Stimulated activated CD4-positive, alpha-beta T cell treated with anti-CD3 and anti-CD28 coated beads, Interleukin-2, amount 100 ng/mL, for 24 hours (primary cell): Measurements from ENCODE around the gene CAPZA3.
"Not testable (repeated sequence)": the region's sequence is repeated elsewhere in the genome, so short reads cannot be mapped to it uniquely, and the experiment has no call there.

Source experiments
- DNase-seq, 2 donors: peaks; one replicate each; pipeline ENCODE4 v3.0.0-alpha.2; 2020

CAPZA3 gene, protein sequence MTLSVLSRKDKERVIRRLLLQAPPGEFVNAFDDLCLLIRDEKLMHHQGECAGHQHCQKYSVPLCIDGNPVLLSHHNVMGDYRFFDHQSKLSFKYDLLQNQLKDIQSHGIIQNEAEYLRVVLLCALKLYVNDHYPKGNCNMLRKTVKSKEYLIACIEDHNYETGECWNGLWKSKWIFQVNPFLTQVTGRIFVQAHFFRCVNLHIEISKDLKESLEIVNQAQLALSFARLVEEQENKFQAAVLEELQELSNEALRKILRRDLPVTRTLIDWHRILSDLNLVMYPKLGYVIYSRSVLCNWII

DNA sequence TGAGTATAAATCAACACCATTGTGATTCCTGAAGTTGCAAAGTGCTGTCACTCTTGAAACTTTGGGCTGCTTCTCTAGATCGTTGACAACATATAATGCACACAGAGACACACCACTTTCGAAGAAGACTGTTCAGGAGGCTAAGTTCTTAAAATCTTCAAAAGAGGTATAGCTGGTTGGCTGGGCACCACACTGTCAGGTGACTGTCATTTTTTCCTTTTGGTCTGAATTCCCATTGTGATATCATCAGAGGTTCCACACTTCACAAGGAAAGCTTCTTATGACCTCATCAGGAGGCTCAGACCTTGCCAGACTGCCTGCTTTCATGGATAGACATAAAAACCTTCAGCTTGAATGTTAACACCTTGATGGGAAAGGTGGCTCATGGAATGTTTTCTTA lies at the start of gene CAPZA3, which contains the start of gene PLCZ1:
CAPZA3 (plus strand) TSS at position 301 of the 400 bp plus-strand sequence. CDS start 150 bp downstream, outside the sequence.
PLCZ1 (minus strand) TSS at position 194 of the 400 bp plus-strand sequence. CDS start 641 bp downstream, outside the sequence.
- no peak for DNase-seq

DNA sequence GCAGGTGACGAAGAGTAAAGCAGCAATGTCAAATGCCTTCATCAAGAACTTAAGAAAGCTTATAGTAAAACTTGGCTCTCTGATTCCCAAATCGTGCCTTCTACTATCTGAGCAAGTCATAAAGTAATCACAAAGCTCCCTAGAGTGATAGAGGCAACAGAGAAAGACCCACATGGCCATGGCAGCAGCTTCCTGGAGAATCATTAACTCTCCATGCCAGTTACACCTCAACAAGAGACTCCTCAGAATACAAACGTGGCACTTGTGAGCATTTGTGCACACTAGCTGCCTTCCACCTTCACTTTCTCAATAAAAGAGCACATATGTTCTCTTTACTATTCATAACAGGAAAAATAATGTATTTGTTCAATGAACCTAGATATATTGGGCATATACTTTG lies 48.1 kb upstream of the CAPZA3 start:
- DNase-seq: no peak

DNA sequence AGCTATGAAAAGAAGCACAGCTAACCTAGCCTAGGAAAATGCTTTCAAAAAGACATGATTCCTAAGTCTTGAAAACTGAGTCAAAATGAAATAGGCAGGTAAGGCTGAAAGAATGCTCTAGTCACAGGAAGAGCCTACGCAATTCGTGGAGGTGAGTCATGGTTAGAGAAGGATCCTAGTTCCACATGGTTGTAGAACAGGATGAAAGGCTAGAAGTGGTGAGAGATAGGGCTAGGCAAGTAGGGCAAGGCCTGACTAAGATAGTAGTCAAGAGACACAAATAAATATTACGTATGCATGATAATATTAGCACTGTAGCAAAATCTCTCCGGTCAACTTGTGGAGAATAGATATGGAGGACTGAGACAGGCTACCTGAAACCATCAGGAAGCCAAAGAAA lies 47.3 kb upstream of the CAPZA3 start:
- no peak for DNase-seq

DNA sequence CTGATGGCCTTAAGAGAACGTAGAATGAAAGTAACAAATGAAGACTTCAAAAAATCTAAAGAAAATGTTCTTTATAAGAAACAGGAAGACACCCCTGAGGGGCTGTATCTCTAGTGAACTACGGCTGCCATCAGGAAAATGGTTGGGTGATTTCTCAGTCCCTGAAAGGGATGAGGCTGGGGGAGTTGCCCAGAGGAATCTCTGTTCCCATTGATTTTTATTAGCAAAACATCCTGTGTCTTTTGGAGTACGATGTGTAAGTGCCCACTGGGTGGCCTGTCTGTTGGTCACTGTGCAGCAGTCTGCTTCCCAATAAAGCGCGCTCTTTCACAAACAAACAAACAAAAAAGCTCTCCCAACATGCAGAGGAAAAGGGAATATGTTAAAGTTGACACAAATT lies 43.9 kb upstream of the CAPZA3 start:
- DNase-seq: not testable (repeated sequence)

DNA sequence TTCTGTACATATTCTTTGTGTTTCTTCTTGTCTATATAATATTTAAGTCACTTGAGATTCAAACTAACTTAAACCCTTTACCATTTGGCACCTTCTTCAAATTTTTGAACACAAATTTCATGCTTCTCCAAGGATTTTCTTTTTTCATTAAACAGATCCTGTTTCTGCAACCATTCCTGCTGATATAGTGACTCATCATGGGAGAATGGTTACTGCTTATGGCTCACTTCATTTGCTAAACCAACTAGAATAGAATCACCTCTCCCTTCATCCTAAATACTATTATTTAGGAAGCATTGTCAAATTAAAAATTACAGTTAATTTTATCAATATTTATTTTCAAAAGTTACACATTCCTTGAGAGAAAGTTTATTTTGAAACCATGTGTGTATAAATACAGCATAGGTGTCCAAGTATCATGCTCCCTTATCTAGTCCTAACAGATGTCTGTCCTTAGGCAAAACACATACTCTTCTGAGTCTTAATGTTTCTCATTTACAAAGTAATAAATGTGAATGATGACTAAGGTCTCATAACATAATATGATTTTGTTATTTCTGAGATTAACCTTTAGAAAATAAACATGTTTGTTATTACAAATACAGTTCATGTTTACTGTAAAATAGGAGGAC lies 40.8 kb upstream of the CAPZA3 start:
- no peak for DNase-seq

DNA sequence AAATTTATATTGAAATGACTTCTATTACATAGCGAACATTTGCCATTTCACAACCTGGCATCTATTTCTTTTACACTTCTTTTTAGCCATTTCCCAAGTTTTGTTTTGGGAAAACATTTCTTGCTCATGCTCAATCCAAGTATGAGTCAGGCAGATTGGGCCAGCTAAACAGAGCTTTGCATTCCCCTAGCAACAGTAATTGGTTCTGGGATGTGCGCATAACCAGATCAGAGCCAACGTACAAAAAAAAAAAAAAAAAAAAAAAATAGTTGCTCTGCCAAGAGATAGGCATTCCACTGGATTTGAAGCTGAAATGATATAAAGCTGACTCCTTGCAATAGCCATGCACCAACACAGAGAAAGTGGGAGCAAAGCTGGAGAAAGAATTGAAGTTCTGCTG lies 37.6 kb upstream of the CAPZA3 start:
- DNase-seq: no peak

DNA sequence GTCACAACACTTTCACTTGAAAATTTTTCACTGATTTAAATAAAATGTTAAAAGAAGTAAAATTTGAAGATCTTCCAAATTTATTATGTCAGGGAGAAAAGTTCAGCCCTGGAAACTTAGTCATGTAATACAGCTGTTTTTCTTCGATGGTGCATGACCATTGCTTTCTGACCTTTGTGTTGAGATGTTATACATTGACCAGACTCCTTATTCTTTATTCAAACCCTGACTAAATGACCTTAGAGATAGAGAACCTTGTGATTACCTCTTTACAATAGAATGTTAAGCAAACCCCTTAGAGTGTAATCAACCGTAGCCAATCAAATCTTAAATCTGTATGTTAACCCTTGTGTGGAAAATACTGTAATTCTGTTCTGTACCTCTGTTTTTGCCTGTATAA lies 34.6 kb upstream of the CAPZA3 start:
- DNase-seq: no peak

DNA sequence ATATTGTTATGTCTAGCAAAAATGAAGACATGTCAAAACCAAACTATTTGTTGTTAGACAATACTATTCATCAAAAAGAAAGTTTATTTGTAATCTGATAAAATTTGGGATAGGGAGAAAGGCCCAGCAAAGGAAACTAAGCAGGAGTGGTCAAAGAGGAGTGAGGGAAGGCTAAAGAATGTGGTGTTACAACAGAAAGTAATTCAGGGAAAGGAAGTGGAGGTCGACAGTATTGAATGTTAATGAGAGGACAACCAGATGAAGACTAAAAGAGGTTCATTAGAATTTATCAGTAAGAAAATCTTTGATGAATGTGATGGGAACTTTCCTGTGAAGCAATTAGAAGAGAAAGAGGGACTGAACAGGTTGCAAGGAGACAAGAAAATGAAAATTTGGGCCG lies 34.0 kb upstream of the CAPZA3 start:
- no peak for DNase-seq

DNA sequence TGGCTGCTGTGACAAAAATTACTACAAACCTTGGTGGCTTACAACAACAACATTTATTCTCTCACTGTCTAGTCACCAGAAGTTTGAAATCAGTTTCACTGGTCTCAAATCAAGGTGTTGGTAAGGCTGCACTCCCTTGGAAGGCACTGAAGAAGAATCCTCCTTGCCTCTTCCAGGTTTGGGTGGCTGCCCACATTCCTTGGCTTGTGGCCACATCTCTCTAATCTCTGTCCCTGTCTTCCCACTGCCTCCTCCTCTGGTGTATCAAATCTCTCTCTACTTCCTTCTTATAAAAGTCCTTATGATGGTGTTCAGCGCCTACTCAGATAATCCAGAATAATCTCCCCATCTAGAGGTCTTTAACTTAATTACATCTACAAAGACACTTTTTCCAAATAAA lies 31.1 kb upstream of the CAPZA3 start:
- DNase-seq: no peak

DNA sequence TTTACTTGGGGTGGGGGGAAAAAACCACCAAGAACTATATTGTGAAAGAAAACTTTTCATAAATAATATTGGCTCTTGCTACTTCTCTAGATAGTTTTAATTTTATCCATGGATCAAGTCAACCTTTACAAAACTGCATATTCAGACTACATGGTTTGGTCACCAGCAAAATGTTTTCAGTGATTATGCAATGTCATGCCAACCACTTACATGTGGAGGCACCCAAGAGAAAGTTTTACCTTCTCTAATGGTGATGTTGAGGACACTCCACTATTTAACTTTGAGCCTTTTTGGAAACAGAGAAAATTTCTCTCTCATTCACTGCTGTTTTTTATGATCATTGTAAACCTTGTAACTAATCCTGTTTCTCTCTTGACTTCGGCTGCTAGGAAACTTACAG lies 21.7 kb upstream of the CAPZA3 start:
- DNase-seq: no peak

DNA sequence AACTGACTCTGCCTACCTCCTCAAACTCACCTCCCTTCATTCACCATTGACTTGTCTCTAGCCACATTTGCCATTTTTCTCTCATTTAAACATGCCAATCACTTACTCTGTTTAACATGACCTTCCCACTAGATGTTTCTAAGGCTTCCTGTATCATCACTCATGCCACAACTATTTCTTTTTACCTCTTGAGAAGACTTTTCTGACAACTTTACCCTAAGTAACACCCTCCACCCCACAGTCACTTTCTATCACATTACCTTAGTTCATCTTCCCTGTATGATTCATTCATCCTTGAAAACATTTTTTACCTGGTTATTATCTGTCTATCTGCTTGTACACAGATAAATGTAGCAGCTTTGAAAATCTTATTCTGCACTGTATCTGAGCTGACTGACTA lies 19.5 kb upstream of the CAPZA3 start:
- DNase-seq: no peak

DNA sequence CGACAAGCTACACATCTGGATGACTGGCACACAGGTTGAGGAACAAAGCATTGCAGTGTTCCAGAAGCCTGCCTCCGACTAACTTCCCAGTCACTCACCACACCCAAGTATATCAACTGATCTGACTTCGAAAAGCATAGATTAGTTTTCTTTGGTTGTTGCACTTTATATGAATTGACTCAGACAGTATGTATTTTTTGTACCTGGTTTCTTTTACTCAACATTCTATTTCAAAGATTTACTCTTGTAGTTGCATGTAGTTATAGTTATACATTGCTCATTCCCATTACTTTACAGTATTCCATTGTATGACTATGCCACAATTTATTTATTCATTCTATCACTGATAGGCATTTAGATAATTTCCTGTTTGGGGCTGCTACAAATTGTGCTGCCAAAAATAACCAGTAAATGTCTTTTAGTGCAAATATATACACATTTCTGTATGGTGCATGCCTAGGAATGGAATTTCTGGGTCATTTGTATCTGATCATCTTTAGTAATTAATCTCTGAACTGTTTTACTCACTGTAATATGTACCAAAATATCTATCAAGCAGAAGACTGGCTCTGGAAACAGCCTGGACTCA lies 17.9 kb upstream of the CAPZA3 start:
- no peak for DNase-seq

DNA sequence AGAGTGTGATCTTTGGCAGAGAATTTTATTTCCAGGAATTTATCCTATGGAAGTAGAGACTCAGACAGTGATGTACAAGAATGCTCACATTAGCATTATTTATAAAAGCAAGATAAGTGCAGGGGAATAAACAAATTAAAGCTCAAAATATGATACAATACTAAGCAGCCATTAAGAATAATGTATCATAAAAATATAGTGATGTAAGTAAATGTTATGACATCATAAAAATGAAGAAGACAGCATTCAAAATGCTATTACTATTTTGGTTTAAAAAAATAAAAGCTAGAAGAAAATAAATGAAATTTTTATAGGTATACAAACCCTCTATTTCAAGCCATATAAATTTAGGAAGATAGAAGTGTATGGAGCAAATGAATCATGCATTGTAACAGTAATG lies 17.2 kb upstream of the CAPZA3 start:
- DNase-seq: no peak

DNA sequence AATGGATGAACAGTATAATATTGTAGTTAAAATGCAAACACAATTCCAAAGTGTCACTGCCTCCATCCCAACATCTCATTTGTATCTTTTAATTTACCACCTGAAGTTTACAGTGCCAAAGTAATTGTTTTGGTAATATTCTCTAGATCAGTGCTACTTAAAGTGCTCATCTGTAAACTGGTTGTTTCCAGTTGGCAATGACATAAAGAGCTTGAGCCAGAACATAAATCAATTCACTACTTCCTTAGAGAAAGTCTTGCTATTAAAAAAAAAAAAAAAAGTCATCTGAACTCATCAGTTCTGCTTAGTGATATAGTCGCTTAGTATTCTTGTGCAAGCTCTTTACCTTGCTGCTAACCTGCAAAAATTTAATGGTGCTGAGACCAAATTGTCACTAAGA lies 16.5 kb upstream of the CAPZA3 start:
- DNase-seq: no peak

DNA sequence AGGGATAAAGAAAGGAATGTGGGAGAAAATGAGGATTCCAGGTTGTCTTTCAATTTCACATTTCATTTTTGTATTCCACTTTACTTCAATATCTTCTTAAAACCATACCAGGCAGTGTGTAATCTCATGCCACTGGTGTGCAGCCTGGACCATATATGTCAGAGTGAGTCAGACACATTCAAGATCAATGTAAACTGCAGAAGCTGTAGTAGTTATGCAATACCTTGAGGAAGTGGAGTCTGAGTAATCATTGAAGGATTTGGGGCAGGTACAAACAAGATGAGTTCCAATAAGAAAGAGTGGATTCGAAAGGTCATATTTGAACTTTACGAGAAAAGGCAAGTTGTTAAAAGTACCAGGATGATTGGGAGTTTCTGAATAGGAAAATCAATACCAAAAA lies 14.2 kb upstream of the CAPZA3 start:
- no peak for DNase-seq

DNA sequence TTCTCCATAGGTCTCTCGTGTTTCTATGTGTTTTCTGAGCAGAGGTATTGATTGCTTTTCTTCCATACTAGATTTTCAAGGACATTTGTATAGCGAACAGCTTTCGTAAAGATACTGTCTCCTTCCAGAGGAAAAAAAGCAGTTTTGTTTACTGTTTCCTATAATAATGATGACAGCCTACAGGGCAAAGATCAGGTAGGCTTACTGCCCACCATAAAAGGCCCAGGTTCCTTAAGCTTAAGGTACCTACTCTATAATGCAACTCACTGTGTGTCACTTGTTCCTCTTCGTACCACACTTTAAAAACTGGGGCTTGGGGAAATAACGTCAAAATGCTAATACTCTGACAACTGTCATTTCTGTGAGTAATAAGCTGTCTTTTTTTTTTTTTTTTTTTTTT lies 6.8 kb upstream of the CAPZA3 start:
- DNase-seq: no peak

DNA sequence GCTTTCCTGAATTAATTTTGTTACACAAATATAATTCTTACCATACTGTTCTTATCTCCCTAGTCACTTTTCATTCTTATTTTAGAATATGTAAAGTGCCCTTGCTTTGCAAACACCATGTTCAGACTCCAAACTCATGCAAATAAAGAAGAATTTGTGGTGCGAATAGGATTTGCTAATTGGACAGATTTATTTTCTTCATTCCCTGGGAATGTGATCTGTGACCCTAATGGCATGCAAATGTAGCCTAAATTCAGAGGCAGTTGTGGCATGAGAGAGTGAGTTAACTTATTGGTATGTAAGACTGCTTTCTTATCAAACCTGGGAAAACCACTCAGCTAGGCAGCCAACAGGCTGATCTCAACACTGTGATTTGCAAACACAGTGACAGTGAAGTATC lies 10.0 kb downstream of the CAPZA3 start:
- DNase-seq: no peak

DNA sequence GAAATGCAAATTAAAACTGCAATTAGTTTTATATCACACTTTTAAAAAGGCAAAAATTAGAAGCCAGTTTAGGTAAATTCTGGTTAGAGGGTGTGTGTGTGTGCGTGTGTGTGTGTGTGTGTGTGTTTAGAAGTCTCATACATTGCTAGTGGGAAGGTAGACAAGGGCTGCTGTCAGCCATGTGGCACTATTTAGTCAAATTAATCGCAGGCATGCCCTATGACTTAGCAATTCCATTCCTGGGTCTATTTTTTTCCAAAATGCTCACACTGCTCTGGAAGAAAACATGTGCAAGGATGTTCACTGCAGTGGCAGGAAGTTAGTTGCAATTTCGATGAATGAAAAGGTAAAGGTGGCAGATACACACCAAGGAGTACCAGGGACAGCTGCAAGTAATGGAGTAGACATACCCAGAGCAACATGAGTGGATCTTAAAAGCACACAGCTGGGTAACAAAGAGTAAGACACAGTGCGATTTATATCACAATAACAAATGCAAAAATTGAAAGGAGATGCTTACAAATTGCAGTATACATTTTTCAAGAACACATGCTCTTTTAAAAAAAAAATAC lies 11.6 kb downstream of the CAPZA3 start:
- DNase-seq: no peak

DNA sequence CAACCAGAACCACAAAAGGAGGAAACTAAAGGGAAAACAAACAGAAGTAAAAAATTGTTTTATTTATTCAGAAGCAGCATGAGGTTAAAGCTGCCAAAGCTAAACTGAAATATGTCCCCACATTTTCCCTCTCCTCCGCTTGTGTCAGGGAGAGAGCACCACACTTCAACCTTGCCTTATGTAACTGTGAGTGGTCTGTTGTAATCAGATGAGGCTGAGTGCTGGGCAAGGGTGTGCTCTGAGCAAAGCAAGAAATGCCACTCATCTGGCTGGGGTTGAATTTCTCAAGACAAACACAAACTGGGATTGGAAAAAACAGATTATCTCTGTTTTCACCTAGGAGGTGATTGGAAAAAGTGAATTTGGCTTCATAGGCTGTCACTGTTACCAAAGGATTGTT lies 12.2 kb downstream of the CAPZA3 start:
- DNase-seq: no peak

DNA sequence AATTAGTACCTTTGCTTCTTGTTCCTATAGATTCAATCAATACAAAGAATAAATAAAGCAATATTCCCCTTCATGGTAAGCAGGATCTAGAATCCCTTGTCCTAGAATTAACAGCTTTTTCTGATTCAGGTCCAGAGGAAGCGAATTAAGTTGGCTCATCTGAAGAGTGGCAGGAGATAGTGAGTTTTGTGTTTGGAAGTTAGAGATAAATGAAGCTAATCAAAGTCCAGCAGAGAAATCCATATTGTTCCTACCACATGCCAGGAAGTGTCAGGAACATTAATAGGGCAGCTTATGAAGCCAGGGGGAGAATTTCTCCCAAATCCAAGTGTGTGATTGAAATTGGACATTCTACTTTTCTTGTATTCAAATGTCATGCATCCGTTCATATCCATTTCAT lies 13.9 kb downstream of the CAPZA3 start:
- no peak for DNase-seq

DNA sequence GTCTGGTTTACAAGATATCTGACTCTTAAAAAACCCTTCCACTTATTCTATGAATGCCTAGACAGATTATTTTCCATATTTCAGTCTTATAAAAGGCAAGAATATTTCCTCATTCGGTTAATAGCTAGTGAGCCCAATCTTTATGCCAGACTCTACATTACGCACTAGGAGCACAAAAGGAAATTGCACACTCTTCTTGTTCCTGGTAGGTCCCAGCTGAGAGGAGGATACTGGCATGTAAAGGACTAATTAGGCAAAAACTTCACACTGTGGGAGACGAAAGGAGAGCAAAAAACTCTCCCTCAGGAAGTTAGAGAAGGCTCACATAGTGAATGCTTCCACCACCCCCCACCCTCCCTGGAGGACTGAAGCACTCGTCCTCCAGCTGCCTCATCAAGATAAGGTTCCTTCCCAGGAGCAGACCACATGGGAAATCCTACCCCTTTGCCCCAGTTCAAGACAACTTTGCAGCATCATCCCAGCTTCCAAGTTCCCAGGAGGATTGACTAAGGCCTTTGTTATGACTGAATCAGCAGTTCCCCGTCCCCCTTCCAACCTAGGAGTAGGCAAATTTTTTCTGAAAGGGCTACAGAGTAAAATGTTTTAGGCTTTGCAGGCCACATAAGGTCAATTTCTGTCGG lies 14.5 kb downstream of the CAPZA3 start:
- DNase-seq: no peak

DNA sequence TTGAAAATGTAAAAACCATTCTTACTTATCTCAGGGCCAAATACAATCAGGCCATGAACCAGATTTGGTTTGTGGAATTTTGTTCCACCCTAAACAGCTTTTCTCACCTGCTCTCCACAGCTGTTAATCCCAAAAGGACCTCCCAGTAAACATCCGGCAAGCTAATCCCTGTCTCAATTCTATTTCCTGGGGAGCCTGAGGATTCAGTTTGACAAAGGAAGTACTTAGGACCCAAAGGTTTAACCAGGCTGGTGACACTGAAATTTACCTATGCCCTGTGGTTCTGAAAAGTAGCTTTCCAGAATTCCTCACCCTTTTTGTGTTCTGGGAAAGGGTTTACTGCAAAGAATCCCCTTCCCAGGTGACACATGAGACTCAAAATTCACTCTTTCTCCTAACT lies 15.0 kb downstream of the CAPZA3 start:
- DNase-seq: no peak

DNA sequence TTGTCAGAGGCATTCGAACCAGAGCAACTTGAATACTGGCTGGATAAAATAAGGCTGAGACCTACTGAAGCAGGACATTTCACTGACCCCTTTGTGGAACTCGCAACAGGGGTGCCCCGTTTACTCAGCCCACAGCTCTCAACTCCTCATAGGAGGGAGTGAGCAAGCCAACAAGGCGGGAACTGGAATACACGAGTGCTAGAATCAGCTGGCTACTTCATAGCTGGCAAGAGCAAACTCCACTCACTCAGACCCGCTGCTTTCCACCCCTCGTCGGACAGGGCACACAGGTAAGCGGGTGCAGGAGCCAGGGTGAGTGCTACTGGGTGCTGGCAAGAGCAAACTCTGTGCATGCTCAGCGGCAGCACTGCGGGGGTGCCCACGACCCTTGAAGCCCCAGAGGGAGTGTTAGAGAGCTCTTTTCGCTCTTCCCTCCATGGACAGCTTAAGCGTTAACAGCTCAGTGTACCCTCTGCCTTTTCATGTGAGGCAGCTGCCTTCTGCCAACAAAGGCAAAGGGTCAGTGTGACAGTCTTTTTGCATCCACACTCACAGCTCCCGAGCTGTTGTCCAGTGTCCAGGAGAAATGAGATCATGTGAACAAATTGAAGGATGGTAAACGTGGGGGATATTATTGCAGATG lies 15.7 kb downstream of the CAPZA3 start:
- no peak for DNase-seq
